ENCODE measurements around the gene GPX5.

GRCh38 chr6:28496099-28496779 lies 29.4 kb upstream of the GPX5 start:
- TF ChIP-seq CTCF (conservative IDR thresholded peaks at IDR 0.05 in 1 of 2, IDR thresholded peaks at IDR 0.05 in 1 of 2; ENCODE audit: extremely low read depth in 1 of 2, insufficient read depth in 1 of 2, low read depth in 1 of 2, low read length in 2 of 2) (peak; percentile 17 to 32), EZH2 (IDR thresholded peaks at IDR 0.05; ENCODE audit: borderline replicate concordance, low read length) (no peak)

Measured in mammary epithelial cell (primary cell).